GM12875 (cell line): Measurements from ENCODE around the gene MYO6.

ENCODE experiments used
- H3K4me3 ChIP-seq: one replicate; pipeline ENCODE4 v1.5.1; 2011; ENCODE audit warnings: low read depth, low read length, control low read depth
- CTCF ChIP-seq: IDR thresholded peaks from 2 replicates; pipeline ENCODE4 v1.5.1; 2011; ENCODE audit warnings: low read depth, mild to moderate bottlenecking, control low read depth, inconsistent platforms, low read length, moderate library complexity, borderline replicate concordance; ENCODE audit not compliant: insufficient read depth

MYO6 gene

GRCh38 chr6:75936682-75937081, 187.6 kb downstream of the MYO6 start:
- TF ChIP-seq CTCF, result no peak
- no peak overlapping the region for H3K4me3 ChIP-seq

GRCh38 chr6:75937846-75938245, 188.8 kb downstream of the MYO6 start:
- TF ChIP-seq CTCF, result no peak

GRCh38 chr6:75940564-75940963, 191.5 kb downstream of the MYO6 start:
- no peak for TF ChIP-seq CTCF

More at GRCh38 chr6:75937846-75938245, 188.8 kb downstream of the MYO6 start:
- H3K4me3 ChIP-seq, result no peak overlapping the region

GRCh38 chr6:75941509-75941908, 192.5 kb downstream of the MYO6 start:
- no peak overlapping the region for H3K4me3 ChIP-seq
- no peak for TF ChIP-seq CTCF

More at GRCh38 chr6:75940564-75940963, 191.5 kb downstream of the MYO6 start:
- no peak overlapping the region for H3K4me3 ChIP-seq

- no peak for TF ChIP-seq CTCF
Measured at GRCh38 chr6:75943381-75943780, 194.3 kb downstream of the MYO6 start.

GRCh38 chr6:75946146-75946831, 197.2 kb downstream of the MYO6 start:
- TF ChIP-seq CTCF, result no peak
- H3K4me3 ChIP-seq, result no peak overlapping the region

More at GRCh38 chr6:75943381-75943780, 194.3 kb downstream of the MYO6 start:
- H3K4me3 ChIP-seq, result no peak overlapping the region

GRCh38 chr6:75947935-75948334, 198.9 kb downstream of the MYO6 start:
- no peak overlapping the region for H3K4me3 ChIP-seq
- no peak for TF ChIP-seq CTCF
